ENCODE data around the gene SLC35F2.
"Not testable (repeated sequence)": the region's sequence is repeated elsewhere in the genome, so short reads cannot be mapped to it uniquely, and the experiment has no call there.

The SLC35F2 gene

GRCh38 chr11:107844041-107844440, 14.5 kb downstream of the SLC35F2 start:
- Mint-ChIP-seq H3K9me3 (no peaks in the 10 kb centered on the region), H3K27me3 (ENCODE audit: low read depth, poor library complexity) (peaks cover 3% of the 10 kb centered on the region), H3K36me3 (ENCODE audit: low read depth) (no peaks in the 10 kb centered on the region), H3K4me3 (no peak overlapping the region), H3K4me1 (peaks cover 15% of the 10 kb centered on the region), H3K27ac (no peak overlapping the region)
- TF ChIP-seq, protein P1, sequence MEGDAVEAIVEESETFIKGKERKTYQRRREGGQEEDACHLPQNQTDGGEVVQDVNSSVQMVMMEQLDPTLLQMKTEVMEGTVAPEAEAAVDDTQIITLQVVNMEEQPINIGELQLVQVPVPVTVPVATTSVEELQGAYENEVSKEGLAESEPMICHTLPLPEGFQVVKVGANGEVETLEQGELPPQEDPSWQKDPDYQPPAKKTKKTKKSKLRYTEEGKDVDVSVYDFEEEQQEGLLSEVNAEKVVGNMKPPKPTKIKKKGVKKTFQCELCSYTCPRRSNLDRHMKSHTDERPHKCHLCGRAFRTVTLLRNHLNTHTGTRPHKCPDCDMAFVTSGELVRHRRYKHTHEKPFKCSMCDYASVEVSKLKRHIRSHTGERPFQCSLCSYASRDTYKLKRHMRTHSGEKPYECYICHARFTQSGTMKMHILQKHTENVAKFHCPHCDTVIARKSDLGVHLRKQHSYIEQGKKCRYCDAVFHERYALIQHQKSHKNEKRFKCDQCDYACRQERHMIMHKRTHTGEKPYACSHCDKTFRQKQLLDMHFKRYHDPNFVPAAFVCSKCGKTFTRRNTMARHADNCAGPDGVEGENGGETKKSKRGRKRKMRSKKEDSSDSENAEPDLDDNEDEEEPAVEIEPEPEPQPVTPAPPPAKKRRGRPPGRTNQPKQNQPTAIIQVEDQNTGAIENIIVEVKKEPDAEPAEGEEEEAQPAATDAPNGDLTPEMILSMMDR (IDR thresholded peaks at IDR 0.05) = no peak
- no peak for DNase-seq

- TF ChIP-seq, protein P1 (IDR thresholded peaks at IDR 0.05) = no peak
- Mint-ChIP-seq H3K4me3 (no peak overlapping the region), H3K9me3 (no peaks in the 10 kb centered on the region), H3K27ac (no peak overlapping the region), H3K4me1 (peaks cover 15% of the 10 kb centered on the region), H3K27me3 (ENCODE audit: low read depth, poor library complexity) (peaks cover 4% of the 10 kb centered on the region), H3K36me3 (ENCODE audit: low read depth) (no peaks in the 10 kb centered on the region)
- DNase-seq = no peak
Observed at GRCh38 chr11:107842412-107843100, 16.0 kb downstream of the SLC35F2 start.

GRCh38 chr11:107840129-107840484, 18.5 kb downstream of the SLC35F2 start:
- TF ChIP-seq, protein P1 (IDR thresholded peaks at IDR 0.05) = no peak
- H3K27me3 Mint-ChIP-seq (ENCODE audit: low read depth, poor library complexity) = peaks cover 4% of the 10 kb centered on the region
- H3K9me3 Mint-ChIP-seq = no peaks in the 10 kb centered on the region
- no peak for DNase-seq
- peaks cover 16% of the 10 kb centered on the region for H3K4me1 Mint-ChIP-seq
- no peak overlapping the region for H3K27ac Mint-ChIP-seq
- H3K4me3 Mint-ChIP-seq = no peak overlapping the region
- no peaks in the 10 kb centered on the region for H3K36me3 Mint-ChIP-seq (ENCODE audit: low read depth)

DNA sequence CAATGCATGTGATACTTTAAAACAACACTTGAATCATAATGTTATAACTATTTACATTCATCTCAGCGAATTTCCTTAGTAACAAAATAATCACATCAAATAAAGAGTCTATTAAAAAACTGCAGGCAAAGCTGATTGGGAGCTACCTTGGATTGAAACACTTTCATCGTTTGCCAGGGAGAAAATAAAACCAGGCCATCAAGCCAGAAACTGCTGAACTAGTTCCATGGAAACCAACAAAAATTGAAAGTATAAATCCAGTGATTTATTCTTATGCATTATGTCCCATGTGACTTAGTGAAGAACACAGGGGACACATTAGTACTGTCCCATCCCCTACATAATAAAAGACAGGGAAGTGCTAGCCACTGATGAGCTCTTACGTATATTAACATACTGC, 21.7 kb downstream of the SLC35F2 start:
- Mint-ChIP-seq H3K9me3 (no peaks in the 10 kb centered on the region), H3K27me3 (ENCODE audit: low read depth, poor library complexity) (peaks cover 7% of the 10 kb centered on the region), H3K4me3 (no peak overlapping the region), H3K27ac (no peak overlapping the region), H3K4me1 (peaks cover 45% of the 10 kb centered on the region), H3K36me3 (ENCODE audit: low read depth) (no peaks in the 10 kb centered on the region)
- TF ChIP-seq, protein P1 (IDR thresholded peaks at IDR 0.05) = no peak
- no peak for DNase-seq

- TF ChIP-seq, protein P1 (IDR thresholded peaks at IDR 0.05) = no peak
- H3K27me3 Mint-ChIP-seq (ENCODE audit: low read depth, poor library complexity) = peaks cover 7% of the 10 kb centered on the region
- peaks cover 3% of the 10 kb centered on the region for H3K9me3 Mint-ChIP-seq
- peaks cover 37% of the 10 kb centered on the region for H3K4me1 Mint-ChIP-seq
- DNase-seq = no peak
- no peak overlapping the region for H3K4me3 Mint-ChIP-seq
- no peaks in the 10 kb centered on the region for H3K36me3 Mint-ChIP-seq (ENCODE audit: low read depth)
- peak overlapping the region; percentile 76 for H3K27ac Mint-ChIP-seq
Observed at GRCh38 chr11:107834995-107835394, 23.6 kb downstream of the SLC35F2 start.

DNA sequence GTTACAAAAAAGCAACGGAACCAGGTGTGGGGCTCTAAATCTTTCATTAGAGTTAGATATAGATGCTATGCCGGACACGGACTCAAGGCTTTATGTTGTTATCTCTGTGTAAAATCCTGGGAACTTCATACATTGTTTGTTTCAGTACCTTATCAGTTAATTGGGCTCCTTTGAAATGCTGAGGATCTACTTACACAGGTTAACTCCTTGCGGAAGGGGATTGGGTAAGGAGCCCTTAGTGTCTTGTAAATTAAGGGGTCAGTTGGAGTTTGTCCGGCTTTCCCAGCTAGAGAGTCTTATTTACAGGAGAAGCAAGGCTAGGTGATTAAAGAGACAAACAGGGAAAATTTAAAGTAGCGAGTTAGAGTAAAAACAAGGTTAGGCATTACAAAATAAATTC, 24.7 kb downstream of the SLC35F2 start:
- Mint-ChIP-seq H3K27ac (peak overlapping the region; percentile 82), H3K4me1 (peaks cover 32% of the 10 kb centered on the region)
- H3K4me3 Mint-ChIP-seq; DNase-seq; H3K9me3 Mint-ChIP-seq; H3K27me3 Mint-ChIP-seq (ENCODE audit: low read depth, poor library complexity); H3K36me3 Mint-ChIP-seq (ENCODE audit: low read depth): not testable (repeated sequence)
